Measurements from ENCODE around the gene ZER1.

Gene ZER1

DNA sequence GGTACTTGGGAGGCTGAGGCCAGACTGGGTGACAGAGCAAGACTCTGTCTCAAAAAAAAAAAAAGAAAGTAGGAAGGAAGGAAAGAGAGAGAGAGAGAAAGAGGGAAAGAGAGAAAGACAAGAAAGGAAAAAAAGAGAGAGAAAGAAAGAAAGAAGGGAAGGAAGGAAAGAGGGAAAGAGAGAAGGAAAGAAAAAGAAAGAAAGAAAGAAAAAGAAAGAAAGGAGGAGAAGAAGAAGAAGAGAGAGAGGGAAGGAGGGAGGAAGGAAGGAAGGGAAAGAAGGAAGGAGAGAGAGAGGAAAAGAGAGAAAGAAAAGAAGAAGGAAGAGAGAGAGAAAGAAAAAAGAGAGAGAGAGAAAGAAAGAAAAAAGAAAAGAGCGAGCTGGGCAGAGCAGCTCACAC is 3.1 kb upstream of the ZER1 start:
- no peak overlapping the region for H3K27ac Mint-ChIP-seq
- intact Hi-C loops (cut with micrococcal nuclease): no loop called here
- peaks cover 8% of the 10 kb centered on the region for H3K36me3 Mint-ChIP-seq (ENCODE audit: low read depth)
- no peaks in the 10 kb centered on the region for H3K27me3 Mint-ChIP-seq
- H3K4me3 Mint-ChIP-seq: no peak overlapping the region
- peaks cover 16% of the 10 kb centered on the region for H3K9me3 Mint-ChIP-seq
- peaks cover 16% of the 10 kb centered on the region for H3K4me1 Mint-ChIP-seq (ENCODE audit: low read depth)

DNA sequence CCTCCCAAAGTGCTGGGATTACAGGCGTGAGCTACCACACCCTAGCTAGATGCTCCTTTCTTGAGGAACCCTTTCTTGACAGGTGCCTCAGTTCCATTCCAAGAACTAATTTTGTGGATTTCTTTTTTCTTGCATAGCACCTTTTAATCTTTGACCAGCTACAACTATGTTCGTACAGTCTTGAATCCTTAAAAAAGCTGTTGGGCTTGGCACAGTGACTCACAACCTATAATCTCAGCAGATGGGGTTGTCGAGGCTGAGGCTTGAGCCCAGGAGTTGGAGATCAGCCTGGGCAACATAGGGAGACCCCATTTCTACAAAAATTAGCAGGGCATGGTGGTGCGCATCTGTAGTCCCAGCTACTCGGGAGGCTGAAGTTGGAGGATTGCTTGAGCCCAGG is 1.3 kb upstream of the ZER1 start:
- H3K4me3 Mint-ChIP-seq: no peak overlapping the region
- intact Hi-C loops (cut with micrococcal nuclease): no loop called here
- H3K36me3 Mint-ChIP-seq (ENCODE audit: low read depth): peaks cover 8% of the 10 kb centered on the region
- no peaks in the 10 kb centered on the region for H3K27me3 Mint-ChIP-seq
- peaks cover 30% of the 10 kb centered on the region for H3K4me1 Mint-ChIP-seq (ENCODE audit: low read depth)
- H3K9me3 Mint-ChIP-seq: peaks cover 16% of the 10 kb centered on the region
- H3K27ac Mint-ChIP-seq: peak overlapping the region; percentile 93

DNA sequence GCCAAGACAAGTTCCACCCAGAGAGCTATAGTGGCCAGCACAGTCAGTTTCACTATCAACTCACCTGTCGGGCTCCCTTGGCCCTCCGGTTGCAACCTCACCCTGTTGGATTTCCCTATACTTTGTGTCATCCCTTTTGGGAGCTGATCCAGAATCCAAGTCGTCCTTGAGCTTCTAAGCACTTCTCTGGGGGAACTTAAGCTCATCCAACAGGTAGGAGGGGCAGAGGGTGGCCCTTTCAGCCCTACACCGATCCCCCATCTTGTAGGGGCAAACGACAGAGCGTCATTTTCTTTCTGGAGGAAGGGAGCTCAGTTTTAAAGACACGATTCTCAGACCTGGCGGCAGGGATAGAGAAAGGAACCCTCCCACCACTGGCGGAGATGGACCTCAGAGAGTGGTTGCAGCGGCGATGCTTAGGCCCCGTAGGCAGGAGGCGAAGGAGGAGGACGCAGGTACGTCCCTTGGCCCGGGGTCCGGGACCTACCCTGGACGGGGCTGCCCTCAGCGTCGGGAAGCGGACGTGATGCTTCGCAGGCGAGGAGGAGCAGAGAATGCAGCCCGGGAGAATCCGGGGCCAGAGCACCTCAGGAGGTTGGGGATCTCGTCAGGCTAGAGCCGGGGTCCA is 519 bp downstream of the ZER1 start:
- Mint-ChIP-seq H3K9me3 (peaks cover 16% of the 10 kb centered on the region), H3K27me3 (no peaks in the 10 kb centered on the region), H3K4me1 (ENCODE audit: low read depth) (peaks cover 36% of the 10 kb centered on the region), H3K36me3 (ENCODE audit: low read depth) (peaks cover 16% of the 10 kb centered on the region), H3K27ac (peak overlapping the region; percentile 93), H3K4me3 (peak overlapping the region; percentile 92)
- intact Hi-C loops (cut with micrococcal nuclease): loop anchor here (1.0 kb wide), 1 partner anchor 16 kb away; the partner anchor contains the start of gene TBC1D13

- peak overlapping the region; percentile 92 for H3K4me3 Mint-ChIP-seq
- peaks cover 36% of the 10 kb centered on the region for H3K4me1 Mint-ChIP-seq (ENCODE audit: low read depth)
- H3K9me3 Mint-ChIP-seq: peaks cover 11% of the 10 kb centered on the region
- H3K27me3 Mint-ChIP-seq: no peaks in the 10 kb centered on the region
- intact Hi-C loops (cut with micrococcal nuclease): loop anchor here (1.0 kb wide), 1 partner anchor 17 kb away; the partner anchor contains the start of gene TBC1D13
- peaks cover 20% of the 10 kb centered on the region for H3K36me3 Mint-ChIP-seq (ENCODE audit: low read depth)
- H3K27ac Mint-ChIP-seq: peak overlapping the region; percentile 93
Measured at GRCh38 chr9:128770286-128771030, 1.3 kb downstream of the ZER1 start.

DNA sequence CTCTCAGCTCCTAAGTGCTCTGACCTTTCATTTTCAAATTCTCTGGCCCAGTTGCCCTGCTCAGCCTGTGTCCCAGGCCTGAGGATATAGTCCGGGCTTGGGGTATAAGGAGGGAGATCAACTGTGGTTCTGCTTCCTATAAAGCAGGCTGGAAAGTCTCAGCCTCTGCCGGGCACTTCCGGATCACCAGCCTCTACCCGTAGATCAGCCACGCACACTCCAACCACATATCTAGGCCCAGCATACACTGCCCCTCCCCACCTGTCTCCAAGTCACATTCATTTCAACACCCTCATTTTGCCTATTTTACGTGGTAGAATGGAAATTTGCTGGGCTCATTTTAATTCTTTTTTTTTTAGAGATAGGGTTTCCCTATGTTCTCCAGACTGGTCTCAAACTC is 3.1 kb downstream of the ZER1 start:
- no peaks in the 10 kb centered on the region for H3K27me3 Mint-ChIP-seq
- peaks cover 36% of the 10 kb centered on the region for H3K4me1 Mint-ChIP-seq (ENCODE audit: low read depth)
- H3K27ac Mint-ChIP-seq: peak overlapping the region; percentile 47
- intact Hi-C loops (cut with micrococcal nuclease): no loop called here
- no peaks in the 10 kb centered on the region for H3K9me3 Mint-ChIP-seq
- H3K36me3 Mint-ChIP-seq (ENCODE audit: low read depth): peaks cover 36% of the 10 kb centered on the region
- no peak overlapping the region for H3K4me3 Mint-ChIP-seq

DNA sequence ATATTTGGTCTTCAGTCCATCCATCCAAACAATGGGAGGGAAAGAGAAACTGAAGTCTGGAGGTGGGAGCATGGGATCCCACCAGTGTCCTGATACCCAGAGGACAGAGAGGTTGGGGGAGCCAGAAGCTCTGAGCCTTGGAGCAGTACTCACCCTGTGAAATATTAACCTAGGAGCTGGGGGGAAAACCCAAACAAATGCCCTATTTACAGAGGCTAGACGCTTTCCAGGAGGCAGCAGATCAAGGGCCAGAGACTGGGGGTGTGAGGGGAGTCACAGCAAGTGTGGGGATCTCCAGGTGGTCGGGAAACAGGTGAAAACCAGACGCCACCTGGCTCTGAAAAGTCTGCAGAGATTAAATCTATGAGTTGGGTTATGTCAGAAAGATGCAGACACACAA is 6.2 kb downstream of the ZER1 start:
- Mint-ChIP-seq H3K4me3 (no peak overlapping the region), H3K36me3 (ENCODE audit: low read depth) (peaks cover 35% of the 10 kb centered on the region), H3K9me3 (no peaks in the 10 kb centered on the region), H3K4me1 (ENCODE audit: low read depth) (peaks cover 27% of the 10 kb centered on the region), H3K27me3 (no peaks in the 10 kb centered on the region), H3K27ac (no peak overlapping the region)
- intact Hi-C loops (cut with micrococcal nuclease): no loop called here

DNA sequence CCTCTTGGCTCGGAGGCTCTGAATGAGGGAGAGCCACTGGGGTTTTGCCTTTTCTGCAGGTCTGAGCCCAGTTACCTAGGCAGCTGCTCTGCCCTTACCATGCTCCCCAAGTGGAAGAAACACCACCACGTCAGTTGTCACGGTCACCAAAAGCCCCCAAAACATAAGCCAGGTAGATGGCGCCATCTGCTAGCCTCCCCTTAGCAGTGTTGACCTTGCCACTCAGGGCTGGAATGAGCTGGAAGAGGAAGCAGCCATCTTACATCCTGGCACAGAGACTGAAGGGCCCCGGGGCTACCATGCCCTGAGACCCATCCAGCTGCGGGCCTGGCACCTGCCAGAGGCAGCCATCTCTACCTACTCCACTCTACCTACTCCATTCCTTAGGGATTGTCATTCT is 7.4 kb downstream of the ZER1 start:
- intact Hi-C loops (cut with micrococcal nuclease): no loop called here
- no peaks in the 10 kb centered on the region for H3K27me3 Mint-ChIP-seq

DNA sequence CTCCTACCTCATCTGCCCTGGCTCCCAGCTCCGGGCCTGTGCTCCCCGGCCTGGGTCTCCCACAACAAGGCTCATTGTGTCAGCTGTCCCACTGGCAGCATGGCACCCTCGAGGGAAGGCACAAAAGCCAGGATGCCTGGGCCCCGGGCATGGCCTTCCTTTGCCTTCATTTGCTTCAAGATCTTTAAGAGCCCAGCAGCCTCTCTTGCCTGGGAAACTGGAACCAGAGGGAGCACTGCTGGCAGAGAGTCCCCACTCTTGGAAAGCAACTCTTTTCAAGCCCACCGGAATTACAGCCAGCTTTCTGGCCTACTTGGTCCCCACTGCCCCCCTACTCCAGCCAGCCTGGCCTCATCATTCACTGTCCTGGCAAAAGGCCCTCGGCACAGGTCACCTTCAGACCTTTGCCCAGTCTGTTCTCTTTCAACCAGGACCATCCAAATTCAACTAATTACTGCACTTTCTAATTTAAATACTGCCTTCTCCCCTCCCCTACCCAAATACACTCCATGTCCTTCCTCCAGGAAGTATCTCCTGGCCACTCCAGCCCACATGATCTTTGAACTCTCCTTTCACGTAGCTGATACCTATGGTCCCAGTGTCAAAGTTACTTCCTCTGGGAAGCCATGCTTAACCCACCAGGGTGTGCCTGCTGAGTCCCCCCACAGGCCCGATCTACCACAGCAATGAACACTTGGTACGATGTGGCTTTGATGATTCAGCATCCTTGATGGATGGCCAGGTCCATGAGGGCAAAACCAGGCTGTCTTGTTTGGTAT is 8.9 kb downstream of the ZER1 start:
- intact Hi-C loops (cut with micrococcal nuclease): no loop called here
- Mint-ChIP-seq H3K27me3 (no peaks in the 10 kb centered on the region), H3K4me3 (no peak overlapping the region), H3K36me3 (ENCODE audit: low read depth) (peaks cover 32% of the 10 kb centered on the region), H3K27ac (no peak overlapping the region), H3K9me3 (no peaks in the 10 kb centered on the region), H3K4me1 (ENCODE audit: low read depth) (peaks cover 5% of the 10 kb centered on the region)

More for the DNA sequence above, 7.4 kb downstream of the ZER1 start:
- peaks cover 16% of the 10 kb centered on the region for H3K4me1 Mint-ChIP-seq (ENCODE audit: low read depth)
- no peak overlapping the region for H3K4me3 Mint-ChIP-seq
- H3K36me3 Mint-ChIP-seq (ENCODE audit: low read depth): peaks cover 35% of the 10 kb centered on the region
- H3K27ac Mint-ChIP-seq: no peak overlapping the region
- no peaks in the 10 kb centered on the region for H3K9me3 Mint-ChIP-seq

- intact Hi-C loops (cut with micrococcal nuclease): no loop called here
- no peaks in the 10 kb centered on the region for H3K9me3 Mint-ChIP-seq
- H3K36me3 Mint-ChIP-seq (ENCODE audit: low read depth): peaks cover 30% of the 10 kb centered on the region
- peaks cover 7% of the 10 kb centered on the region for H3K4me1 Mint-ChIP-seq (ENCODE audit: low read depth)
- no peak overlapping the region for H3K27ac Mint-ChIP-seq
- no peak overlapping the region for H3K4me3 Mint-ChIP-seq
- no peaks in the 10 kb centered on the region for H3K27me3 Mint-ChIP-seq
Measured at GRCh38 chr9:128757602-128758001, 14.1 kb downstream of the ZER1 start.

- no peak overlapping the region for H3K4me3 Mint-ChIP-seq
- no peak overlapping the region for H3K27ac Mint-ChIP-seq
- no peaks in the 10 kb centered on the region for H3K27me3 Mint-ChIP-seq
- H3K36me3 Mint-ChIP-seq (ENCODE audit: low read depth): peaks cover 58% of the 10 kb centered on the region
- H3K9me3 Mint-ChIP-seq: no peaks in the 10 kb centered on the region
- peaks cover 7% of the 10 kb centered on the region for H3K4me1 Mint-ChIP-seq (ENCODE audit: low read depth)
- intact Hi-C loops (cut with micrococcal nuclease): no loop called here
Measured at GRCh38 chr9:128753627-128754026, 18.1 kb downstream of the ZER1 start.

GRCh38 chr9:128750926-128751595 is 20.7 kb downstream of the ZER1 start:
- intact Hi-C loops (cut with micrococcal nuclease): no loop called here
- Mint-ChIP-seq H3K9me3 (no peaks in the 10 kb centered on the region), H3K4me3 (no peak overlapping the region), H3K4me1 (ENCODE audit: low read depth) (no peaks in the 10 kb centered on the region), H3K36me3 (ENCODE audit: low read depth) (peaks cover 71% of the 10 kb centered on the region), H3K27ac (no peak overlapping the region), H3K27me3 (no peaks in the 10 kb centered on the region)

- H3K9me3 Mint-ChIP-seq: no peaks in the 10 kb centered on the region
- no peak overlapping the region for H3K4me3 Mint-ChIP-seq
- peaks cover 46% of the 10 kb centered on the region for H3K36me3 Mint-ChIP-seq (ENCODE audit: low read depth)
- H3K27ac Mint-ChIP-seq: no peak overlapping the region
- intact Hi-C loops (cut with micrococcal nuclease): no loop called here
- H3K27me3 Mint-ChIP-seq: no peaks in the 10 kb centered on the region
- no peaks in the 10 kb centered on the region for H3K4me1 Mint-ChIP-seq (ENCODE audit: low read depth)
Measured at GRCh38 chr9:128747241-128747640, 24.5 kb downstream of the ZER1 start.

- Mint-ChIP-seq H3K4me3 (no peak overlapping the region), H3K27ac (no peak overlapping the region), H3K36me3 (ENCODE audit: low read depth) (peaks cover 55% of the 10 kb centered on the region), H3K4me1 (ENCODE audit: low read depth) (no peaks in the 10 kb centered on the region), H3K27me3 (no peaks in the 10 kb centered on the region), H3K9me3 (no peaks in the 10 kb centered on the region)
- intact Hi-C loops (cut with micrococcal nuclease): no loop called here
Measured at GRCh38 chr9:128743421-128743820, 28.3 kb downstream of the ZER1 start.

DNA sequence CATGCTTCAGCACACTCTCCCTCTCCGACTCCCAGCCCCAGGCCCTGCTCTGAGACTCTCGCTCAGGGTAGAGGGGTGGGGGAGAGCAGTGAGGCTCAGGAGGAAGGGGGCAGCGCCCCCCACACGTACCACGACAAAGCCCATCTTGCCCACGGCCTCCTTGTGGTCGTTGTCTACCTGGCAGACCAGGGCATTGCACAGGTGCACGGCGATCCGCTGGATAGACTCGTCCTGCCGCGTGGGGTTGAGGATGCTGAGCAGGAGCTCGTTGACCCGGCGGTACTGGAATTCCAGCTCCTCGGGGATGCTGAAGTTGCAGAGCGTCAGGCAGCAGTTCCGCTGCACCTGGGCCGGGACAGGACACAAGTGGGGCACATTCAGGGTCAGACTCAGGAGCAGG is 29.3 kb downstream of the ZER1 start:
- Mint-ChIP-seq H3K9me3 (no peaks in the 10 kb centered on the region), H3K36me3 (ENCODE audit: low read depth) (peaks cover 49% of the 10 kb centered on the region), H3K4me3 (no peak overlapping the region), H3K4me1 (ENCODE audit: low read depth) (no peaks in the 10 kb centered on the region), H3K27ac (no peak overlapping the region), H3K27me3 (no peaks in the 10 kb centered on the region)
- intact Hi-C loops (cut with micrococcal nuclease): no loop called here

Data from dendritic cell treated with granulocyte-macrophage colony-stimulating factor and Interleukin-4, amounts not matched to agents 40 ng/mL and 50 ng/mL, for 4 days (primary cell).